GM19025 (cell line): ENCODE data around the gene TDP1.

Experiments used
- ATAC-seq: cut with Tn5 transposase; IDR thresholded peaks from one replicate; pipeline ENCODE4 v1.9.1; 2021; ENCODE audit warnings: mild to moderate bottlenecking, low read depth, moderate library complexity; ENCODE audit not compliant: unreplicated experiment

The TDP1 gene

GRCh38 chr14:89936654-89937185 is 19.0 kb upstream of the TDP1 start:
- ATAC-seq = no peak

- no peak for ATAC-seq
Observed at GRCh38 chr14:89941830-89942377, 13.8 kb upstream of the TDP1 start.

GRCh38 chr14:89947344-89947743 is 8.4 kb upstream of the TDP1 start:
- no peak for ATAC-seq

GRCh38 chr14:89952576-89952975 is 3.2 kb upstream of the TDP1 start:
- no peak for ATAC-seq

GRCh38 chr14:89953602-89954001 is 2.1 kb upstream of the TDP1 start:
- ATAC-seq = no peak

- ATAC-seq = peak; percentile 79
Observed at GRCh38 chr14:89954070-89955021, 1.4 kb upstream of the TDP1 start, which contains the start of gene EFCAB11. TSS of gene EFCAB11 (minus strand) at chr14:89954730. CDS start at chr14:89954660, 70 bp downstream.

- peak; percentile 10 for ATAC-seq
Observed at GRCh38 chr14:89955022-89955744, 544 bp upstream of the TDP1 start.

GRCh38 chr14:89956661-89957009 is 908 bp downstream of the TDP1 start:
- ATAC-seq = no peak

- ATAC-seq = no peak
Observed at GRCh38 chr14:89957376-89957775, 1.6 kb downstream of the TDP1 start.

- ATAC-seq = no peak
Observed at GRCh38 chr14:89957791-89958190, 2.1 kb downstream of the TDP1 start.

GRCh38 chr14:89958966-89959365 is 3.2 kb downstream of the TDP1 start:
- ATAC-seq = no peak

- no peak for ATAC-seq
Observed at GRCh38 chr14:89959853-89960445, 4.2 kb downstream of the TDP1 start.

GRCh38 chr14:89960914-89961313 is 5.2 kb downstream of the TDP1 start:
- ATAC-seq = no peak

- ATAC-seq = no peak
Observed at GRCh38 chr14:89963288-89963978, 7.7 kb downstream of the TDP1 start.

GRCh38 chr14:89965839-89966238 is 10.1 kb downstream of the TDP1 start:
- ATAC-seq = no peak

GRCh38 chr14:89973234-89973823 is 17.6 kb downstream of the TDP1 start:
- no peak for ATAC-seq

- ATAC-seq = no peak
Observed at GRCh38 chr14:89977668-89978067, 21.9 kb downstream of the TDP1 start.

- ATAC-seq = no peak
Observed at GRCh38 chr14:89978656-89979055, 22.9 kb downstream of the TDP1 start.

- no peak for ATAC-seq
Observed at GRCh38 chr14:89983375-89983774, 27.6 kb downstream of the TDP1 start.
